Effector CD8-positive, alpha-beta T cell (primary cell): Measurements from ENCODE around the gene GPBAR1.

ENCODE experiments used
- DNase-seq: peaks from one replicate; lab custom pipeline; 2025; lab: John Stamatoyannopoulos, UW
- total RNA-seq, 4 experiments: gene quantifications; one replicate each; lab custom pipeline; 2026; lab: John Stamatoyannopoulos, UW

The GPBAR1 gene, protein sequence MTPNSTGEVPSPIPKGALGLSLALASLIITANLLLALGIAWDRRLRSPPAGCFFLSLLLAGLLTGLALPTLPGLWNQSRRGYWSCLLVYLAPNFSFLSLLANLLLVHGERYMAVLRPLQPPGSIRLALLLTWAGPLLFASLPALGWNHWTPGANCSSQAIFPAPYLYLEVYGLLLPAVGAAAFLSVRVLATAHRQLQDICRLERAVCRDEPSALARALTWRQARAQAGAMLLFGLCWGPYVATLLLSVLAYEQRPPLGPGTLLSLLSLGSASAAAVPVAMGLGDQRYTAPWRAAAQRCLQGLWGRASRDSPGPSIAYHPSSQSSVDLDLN
- 0.49 to 2.4 (median 1.3) reads per million in 4 experiments for total RNA-seq

DNA sequence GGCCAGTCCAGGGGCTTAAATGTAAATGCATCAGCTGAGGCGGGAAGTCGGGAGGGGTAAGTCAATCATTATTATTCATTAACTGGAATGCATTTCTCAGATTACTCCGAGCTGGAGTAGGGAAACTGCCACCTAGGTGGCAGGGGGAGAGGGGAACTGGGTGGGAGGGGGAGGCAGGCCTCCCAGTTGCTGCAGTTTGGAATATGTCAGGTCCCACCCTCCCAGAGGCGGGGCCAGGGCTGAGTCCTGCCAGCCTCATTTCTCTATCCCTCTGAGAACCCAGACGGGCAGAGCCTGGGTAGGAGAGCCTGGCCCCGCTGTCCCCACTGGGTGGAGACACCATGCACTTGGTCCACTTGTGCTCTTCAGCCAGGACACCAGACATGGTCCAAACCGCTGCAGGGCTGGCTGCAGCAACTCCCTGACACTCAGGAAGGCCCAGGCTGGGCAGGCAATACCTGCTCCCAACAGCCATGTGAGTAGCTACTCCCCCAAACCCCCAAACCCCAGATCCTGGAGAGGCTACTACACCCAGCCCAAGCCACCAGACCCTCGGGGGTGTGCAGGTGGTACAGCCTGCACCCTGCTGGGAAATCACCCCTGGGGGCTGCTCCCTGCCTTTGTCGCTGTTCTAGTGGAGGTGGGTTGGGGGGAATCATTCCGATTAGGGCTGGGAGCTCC is at the start of gene GPBAR1:
GPBAR1 (plus strand) TSS at position 274 of the 681 bp plus-strand sequence. CDS start 1,710 bp downstream, outside the sequence.
- no peak for DNase-seq

DNA sequence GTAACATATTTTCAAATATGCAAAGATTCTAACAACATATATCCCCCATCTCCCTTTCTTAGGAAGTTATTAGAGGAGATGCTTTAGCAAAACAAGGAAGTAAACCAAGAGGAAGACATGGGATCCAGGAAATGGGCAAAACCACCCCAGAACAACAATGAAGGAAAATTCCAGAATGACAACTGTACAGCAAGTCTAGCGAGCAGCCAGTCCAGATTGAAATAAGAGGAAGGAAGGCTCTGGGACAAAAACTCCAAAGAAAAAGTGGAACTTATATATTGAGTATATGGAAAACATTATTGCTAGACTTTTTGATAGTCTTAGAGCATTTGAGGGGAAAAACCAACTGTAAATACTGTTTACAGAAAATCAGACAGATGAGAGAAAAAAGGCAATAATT is 46.7 kb upstream of the GPBAR1 start:
- DNase-seq, result no peak

DNA sequence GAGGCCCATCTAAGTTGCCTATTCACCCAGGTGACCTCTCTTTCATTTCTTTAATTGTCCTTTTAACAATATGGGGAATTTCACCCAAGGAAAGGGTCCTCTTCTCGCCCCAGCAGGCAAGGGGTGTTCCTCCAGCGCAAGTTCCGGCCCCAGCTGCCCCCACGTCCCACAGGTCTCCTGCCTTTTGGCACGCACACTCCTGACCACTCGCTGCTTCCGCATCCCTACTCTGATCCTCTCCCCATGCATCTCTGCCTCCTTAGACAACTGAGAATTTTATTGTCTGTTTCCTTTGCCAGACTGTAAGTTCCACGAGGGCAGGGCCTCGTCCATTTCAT is 44.5 kb upstream of the GPBAR1 start:
- DNase-seq, result no peak

DNA sequence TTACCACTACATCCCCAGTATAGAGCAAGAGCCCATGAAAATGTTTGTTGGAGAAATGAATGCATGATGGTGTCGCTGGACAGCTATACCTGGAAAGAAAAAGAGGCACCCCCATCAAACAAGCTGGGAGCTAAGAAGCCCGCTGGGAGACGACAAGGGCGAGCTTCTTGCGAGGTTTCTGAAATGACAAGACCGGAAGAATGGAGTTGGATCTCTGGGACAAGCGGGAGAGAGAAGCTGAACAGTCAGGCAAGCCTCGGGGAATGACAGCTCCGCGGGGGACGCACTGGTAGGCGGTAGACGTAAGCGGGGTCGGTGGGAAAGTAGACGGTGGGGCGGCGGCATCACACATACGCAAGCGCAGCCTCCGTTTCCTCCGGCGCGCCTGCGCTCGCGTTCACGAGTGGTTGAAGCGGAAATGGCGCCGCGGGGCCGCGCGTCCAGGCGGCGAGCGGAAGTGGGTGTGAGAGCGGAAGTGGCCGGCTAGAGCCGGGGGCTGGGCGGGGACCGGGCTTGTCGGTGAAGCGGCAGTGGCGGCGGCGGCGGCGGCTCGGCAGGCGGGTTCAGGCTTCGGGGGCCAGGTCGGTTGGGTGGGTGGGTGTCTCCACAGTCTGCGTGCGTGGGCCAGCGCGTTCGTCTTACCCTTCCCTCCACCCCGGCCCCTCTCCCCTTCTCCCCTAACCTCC is 44.0 kb upstream of the GPBAR1 start, which contains the start of gene ARPC2:
ARPC2 (plus strand) TSS at position 516 of the 686 bp plus-strand sequence. CDS start 282 bp downstream, outside the sequence.
- DNase-seq, result peak; percentile 89

DNA sequence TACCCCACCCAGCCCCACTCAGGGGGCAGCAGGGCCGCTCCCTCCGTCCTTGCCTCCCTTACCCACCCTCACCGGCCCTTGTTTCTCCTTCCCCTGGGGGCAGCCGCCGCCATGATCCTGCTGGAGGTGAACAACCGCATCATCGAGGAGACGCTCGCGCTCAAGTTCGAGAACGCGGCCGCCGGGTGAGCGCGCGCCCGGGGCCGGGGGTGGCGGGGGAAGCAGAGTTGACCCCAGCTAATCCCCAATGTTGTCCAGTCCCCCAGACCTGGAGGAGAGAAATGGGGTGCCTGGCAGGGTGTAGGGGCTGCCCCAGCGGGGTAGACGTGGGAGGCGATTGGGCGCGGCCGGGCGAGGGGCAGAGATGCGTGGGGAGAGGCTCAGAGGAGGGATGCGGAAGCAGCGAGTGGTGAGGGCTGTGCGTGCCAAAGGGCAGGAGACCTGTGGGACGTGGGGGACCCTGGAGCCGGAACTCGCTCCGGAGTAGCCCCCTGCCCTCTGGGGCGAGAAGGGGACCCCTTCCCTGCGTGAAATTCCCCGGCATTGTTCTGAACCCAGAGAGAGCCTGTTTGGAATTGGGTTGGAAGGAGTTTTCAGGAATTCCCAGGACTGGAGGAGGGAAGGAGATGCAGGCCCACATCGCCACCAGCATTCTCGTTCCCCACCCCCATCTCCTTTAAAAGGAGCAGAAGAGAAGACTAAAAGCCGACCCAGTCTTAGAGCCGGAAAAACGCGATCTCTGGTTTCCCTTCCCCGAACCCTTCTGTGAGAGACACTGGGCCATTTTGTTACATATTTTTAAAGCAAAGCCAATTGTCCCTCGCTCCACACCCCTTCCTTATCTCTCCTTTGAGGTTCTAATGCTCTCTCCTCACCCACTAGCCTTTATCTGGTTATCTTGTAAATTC is 43.2 kb upstream of the GPBAR1 start:
- DNase-seq, result peak; percentile 50

DNA sequence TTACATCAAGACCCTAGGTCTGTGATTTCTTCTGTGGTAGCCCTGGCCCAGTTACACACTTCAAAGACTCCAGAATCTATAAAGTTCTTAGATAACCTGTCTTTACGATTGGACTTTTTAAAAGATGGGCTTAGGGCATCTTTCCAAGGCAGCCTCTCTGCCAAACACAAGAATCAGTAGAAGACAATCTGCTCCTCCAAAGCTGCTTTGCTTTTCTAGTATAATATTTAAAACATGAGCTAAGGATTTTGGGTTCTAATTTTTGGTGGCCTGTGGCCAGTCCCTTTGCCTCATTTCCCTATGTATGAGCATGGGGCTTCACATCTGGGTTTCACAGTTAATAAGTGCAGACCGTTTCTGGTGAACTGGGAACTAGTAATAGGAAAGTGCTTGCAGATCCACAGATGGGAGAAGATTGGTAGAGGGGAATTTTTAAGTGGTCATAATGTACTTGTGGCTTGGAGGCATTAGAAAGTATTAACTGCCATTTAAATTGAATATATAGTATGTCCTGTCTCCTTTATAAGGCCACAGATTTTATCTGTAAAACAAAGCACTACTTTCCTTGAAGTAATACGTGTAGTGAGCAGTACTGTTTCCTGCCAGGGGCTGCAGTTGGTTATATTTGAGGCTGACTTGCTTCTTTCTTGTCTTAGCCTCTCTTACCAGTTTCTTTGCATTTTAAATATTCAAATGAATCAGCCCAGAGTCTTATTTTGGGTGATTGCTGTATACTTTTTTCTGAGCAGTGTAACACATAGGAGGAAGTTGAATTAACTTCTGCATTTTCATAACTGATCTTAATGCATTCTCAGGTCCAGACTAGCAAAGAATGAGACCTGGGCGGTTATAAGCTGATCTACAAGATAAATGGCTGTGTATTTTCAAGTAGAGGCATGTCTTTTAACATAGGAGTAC is 42.3 kb upstream of the GPBAR1 start:
- DNase-seq, result no peak

DNA sequence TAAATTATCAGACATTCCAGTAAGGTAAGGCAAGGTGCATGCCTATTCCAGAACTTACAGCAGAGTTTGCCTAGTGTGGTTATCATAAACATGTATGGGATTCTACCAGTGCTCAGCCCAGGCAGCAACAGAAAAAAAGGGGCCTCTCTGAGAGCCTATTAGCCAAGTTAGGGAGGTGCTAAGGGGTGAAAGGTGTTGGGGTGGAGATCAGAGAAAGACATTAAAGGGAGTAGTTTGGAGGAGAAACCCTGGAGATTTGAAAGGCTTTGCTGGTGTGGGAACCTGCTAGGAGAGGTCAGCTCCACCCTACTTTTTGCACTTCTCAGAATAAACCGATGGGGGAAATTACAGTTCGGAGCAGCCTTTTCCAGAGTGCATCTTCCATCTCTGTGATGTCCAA is 40.9 kb upstream of the GPBAR1 start:
- DNase-seq, result no peak

DNA sequence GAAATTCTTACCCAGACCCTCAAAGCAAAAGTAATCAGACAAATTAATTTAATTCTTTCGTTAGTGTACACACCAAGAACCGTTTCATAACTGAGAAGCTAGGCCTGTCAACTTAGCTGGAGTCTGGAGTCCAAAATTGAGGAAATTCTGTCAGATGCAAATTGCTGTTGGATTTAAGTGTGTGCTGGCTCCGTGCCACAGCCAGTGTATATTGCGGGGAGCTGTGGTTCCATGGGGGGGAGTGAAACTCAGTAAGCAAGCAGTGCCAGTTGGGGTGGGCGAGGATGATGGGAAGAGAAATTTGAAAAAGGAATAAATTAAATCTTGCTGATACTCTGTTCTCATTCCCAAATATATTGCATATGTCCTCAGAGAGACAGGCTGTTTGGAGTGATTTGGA is 39.8 kb upstream of the GPBAR1 start:
- no peak for DNase-seq

DNA sequence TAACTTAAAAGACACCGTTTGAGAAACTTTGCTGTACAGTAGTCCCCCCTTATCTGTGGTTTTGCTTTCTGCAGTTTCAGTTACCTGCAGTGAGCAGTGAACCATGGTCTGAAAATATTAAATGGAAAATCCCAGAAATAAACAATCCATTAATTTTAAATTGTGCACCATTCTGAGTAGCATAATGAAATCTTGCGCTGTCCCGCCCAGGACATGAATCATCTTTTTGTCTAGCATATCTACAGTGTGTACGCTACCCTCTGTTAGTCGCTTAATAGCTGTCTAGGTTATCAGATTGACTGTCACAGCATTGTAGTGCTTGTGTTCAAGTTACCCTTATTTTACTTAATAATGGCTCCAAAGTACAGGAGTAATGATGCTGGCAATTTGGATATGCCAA is 37.8 kb upstream of the GPBAR1 start:
- DNase-seq, result no peak

DNA sequence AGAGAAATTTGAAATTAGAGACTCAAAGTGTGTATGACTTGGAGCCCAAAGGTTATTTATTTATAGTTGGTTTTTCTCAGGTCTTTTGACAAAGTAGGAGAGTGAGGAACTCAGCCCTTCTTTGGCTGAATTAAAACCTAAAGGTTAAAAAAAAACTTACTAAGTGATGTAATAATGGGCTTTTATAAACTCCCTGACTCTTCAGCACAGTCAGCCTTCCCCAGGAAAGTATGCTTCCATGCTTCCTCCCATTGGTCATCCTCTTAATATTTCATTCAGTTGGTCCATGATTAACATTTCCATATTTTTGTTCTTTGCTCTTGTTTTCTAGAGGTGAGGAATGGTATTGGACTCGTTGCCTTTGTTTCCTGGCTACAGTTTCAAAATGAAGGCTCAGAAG is 36.6 kb upstream of the GPBAR1 start:
- DNase-seq, result no peak

DNA sequence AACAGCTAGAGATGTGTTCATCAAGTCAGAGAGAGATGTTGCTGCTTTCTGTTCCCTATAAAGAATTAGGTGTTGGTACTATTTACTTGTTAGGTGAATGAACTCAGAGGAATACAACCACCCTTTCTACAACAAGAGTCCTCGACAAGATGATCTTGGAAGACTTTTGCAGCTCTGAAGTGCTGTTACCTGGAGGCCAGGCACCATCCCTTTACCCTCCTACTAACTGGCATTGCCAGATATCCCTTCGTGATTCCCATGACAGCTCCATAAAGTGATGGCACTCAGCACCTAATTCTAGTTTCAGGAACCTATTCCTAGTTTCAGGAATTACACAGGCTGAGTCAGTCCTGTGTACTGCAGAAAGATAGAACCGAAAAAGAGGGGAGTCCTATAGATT is 33.9 kb upstream of the GPBAR1 start:
- DNase-seq, result no peak

DNA sequence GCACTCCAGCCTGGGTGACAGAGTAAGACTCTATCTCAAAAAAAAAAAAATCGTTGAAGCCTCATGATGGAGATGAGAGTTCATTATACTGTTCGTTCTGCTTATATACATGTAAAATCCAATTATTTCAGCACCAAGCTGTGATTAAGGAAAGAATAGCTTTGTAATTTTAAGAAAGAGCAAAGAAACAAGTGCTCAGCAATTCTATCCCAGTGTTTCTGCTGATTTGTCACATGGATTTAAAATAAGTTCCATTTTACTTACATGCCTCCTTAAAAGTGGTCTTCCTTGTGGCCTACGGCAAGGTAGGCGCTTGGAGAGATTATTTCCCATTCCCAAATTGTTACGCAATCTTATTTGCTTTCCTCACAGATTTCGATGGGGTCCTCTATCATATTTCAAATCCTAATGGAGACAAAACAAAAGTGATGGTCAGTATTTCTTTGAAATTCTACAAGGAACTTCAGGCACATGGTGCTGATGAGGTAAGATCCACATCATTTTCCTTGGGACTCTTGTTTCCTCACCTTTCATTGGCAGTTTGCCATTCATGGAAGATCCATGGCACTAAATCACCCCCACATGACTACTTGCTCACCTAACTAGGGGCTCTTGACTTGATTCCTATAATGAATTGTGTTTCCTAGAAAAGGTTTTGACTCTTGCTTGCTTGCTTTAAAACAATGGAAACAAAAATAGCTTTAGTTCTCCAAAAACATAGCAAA is 32.3 kb upstream of the GPBAR1 start:
- no peak for DNase-seq

DNA sequence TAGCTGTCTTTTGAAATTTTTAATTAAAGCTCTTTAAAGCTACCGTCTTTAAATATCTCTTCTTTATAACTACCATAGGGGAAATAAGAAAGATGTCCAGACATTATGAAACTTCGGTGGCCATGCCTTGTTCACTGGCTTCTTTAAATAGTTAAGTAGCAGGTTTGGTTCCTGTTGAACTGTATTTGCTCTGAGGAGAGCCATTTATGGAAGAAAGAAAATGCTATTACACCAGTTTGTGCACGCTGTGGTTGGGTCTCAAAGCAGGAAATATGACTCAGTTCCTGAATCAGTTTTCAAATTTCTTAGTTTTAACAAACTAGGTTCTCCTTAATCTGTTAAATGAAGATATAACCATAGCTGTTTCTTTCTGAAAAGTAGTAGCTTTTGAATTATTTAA is 31.6 kb upstream of the GPBAR1 start:
- DNase-seq, result no peak

DNA sequence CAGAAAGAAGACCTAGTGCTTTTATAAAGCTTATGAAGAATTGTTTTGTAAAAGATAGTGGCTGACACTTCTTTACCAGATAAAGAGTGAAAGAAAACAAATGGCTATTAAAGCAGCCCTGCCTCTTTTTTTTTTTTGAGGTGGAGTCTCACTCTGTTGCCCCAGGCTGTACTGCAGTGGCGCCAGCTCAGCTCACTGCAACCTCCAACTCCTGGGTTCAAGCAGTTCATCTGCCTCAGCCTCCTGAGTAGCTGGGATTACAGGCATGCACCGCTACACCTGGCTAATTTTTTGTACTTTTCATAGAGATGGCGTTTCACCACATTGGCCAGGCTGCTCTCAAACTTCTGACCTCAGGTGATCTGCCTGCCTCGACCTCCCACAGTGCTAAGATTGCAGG is 31.0 kb upstream of the GPBAR1 start:
- DNase-seq, result no peak

DNA sequence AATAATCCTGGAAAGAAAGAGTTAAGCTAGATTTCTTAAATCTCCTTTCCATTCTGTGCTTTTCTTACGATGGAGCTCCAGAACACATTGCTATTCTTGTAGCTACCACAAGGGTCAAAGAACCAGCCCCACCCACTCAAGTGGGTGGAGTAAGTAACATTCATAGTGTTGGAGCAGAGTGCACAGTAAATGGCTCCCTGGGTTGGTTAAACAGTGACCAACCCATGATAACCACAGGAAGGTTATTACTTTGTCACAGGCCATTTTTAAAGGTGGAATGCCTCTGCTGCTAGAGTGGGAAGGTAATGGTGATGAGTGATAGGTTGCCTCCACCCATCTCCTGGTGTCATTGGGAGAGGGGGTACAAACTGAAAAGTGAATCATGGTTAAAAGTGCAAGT is 29.9 kb upstream of the GPBAR1 start:
- DNase-seq, result no peak

DNA sequence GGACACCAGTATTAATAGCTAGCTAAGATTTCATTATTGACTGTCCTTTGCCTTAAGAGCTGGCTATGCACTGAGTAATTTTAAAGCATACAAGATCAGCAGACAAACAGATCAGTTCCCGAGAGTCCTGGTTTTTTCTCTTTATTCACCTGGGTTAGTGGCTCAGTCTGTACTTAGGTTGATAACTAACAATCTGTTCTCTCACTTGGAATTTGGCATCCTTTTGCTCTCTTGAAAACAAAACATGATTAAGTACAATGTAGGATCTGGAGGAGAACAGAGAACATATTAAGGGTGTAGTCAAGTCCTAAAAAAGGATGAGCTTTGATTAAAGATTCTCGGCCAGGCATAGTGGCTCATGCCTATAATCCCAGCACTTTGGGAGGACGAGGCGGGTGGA is 27.3 kb upstream of the GPBAR1 start:
- DNase-seq, result no peak

DNA sequence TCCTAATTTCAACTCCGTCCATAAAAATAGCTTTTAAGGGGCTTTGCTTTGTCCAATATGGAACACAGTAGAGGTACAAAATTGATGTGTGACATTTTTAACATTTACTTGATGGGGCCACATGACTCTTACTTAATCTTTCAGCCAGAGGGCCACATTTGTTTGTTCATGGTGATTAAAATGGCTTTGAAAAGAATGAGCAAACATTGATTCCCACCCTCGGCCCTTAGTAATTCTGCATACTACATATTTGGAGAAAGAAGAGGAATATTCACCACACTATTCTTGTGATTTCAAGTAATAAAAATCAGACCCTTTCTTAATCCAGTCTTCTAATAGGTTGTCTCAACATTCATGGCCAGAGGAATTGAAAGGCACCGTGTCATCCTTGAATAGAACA is 26.3 kb upstream of the GPBAR1 start:
- DNase-seq, result no peak

DNA sequence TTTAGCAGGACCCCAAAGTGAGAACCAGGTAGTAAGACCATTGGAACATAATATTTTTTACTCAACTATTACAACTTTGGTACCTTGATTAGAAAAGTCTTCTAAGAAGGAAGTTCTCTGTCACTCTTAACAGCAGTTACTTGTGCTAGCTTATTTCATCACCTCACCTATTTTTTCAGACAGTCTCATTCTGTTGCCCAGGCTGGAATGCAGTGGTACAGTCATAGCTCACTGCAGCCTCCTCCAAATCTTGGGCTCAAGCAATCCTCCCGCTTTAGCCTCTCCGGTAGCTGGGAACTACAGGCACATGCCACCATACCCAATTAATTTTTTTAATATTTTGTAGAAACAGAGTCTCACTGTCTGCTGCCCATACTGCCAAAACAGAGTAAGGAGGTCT is 25.8 kb upstream of the GPBAR1 start:
- no peak for DNase-seq

DNA sequence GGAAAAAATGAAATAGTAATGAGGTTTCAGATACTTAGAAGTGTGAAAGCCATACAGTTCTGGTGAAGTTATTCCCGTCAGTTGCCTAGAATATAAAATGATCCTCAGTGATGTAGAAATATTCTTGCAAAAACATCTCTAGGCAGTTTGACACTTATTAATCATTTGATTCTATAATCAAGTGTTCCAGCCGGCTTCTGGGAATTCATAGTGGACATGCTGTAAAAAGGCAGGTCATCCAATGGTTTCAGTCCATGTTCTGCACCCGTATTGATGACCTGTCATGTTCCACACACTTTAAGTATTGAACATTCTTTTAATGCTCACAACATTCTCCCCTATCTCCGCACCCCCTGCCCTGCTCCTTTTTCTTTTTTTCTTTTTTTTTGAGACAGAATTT is 24.0 kb upstream of the GPBAR1 start:
- DNase-seq, result no peak

DNA sequence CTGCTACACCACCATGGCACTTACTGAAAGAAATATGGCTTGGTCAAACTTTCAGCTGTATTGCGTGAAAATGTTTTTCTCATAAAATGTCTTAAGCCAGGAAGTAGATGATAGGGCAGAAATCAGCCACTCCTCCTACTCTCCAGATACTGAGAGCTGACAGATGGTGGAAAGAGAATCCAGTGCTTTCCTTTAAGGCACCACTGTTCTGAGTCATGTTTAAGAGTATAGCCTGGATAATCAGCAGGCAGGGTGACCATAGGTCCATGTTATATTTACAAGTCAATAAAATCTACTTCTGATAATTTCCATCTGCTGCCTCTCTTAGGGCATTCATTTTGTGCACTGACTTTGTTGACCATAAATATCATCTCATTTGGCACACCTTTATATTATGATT is 21.9 kb upstream of the GPBAR1 start:
- DNase-seq, result no peak
